HG03354 (cell line): ENCODE data around the gene MXD4.

Experiments
- ATAC-seq: cut with Tn5 transposase; IDR thresholded peaks from one replicate; pipeline ENCODE4 v1.9.1; 2021; ENCODE audit warnings: mild to moderate bottlenecking; ENCODE audit not compliant: unreplicated experiment, poor library complexity, severe bottlenecking

The MXD4 gene

GRCh38 chr4:2254665-2255500 is 7.0 kb downstream of the MXD4 start:
- ATAC-seq: no peak

GRCh38 chr4:2253160-2254084 is 8.5 kb downstream of the MXD4 start:
- ATAC-seq: no peak

- ATAC-seq: no peak
These were observed 9.3 kb downstream of the MXD4 start for GRCh38 chr4:2252530-2253091.

GRCh38 chr4:2251795-2252529 is 9.9 kb downstream of the MXD4 start:
- ATAC-seq: no peak

- no peak for ATAC-seq
These were observed 10.7 kb downstream of the MXD4 start for GRCh38 chr4:2251073-2251794.

GRCh38 chr4:2250357-2251072 is 11.4 kb downstream of the MXD4 start:
- ATAC-seq: no peak

- no peak for ATAC-seq
These were observed 12.2 kb downstream of the MXD4 start for GRCh38 chr4:2249526-2250356.

- no peak for ATAC-seq
These were observed 13.1 kb downstream of the MXD4 start for GRCh38 chr4:2248821-2249261.

- no peak for ATAC-seq
These were observed 13.7 kb downstream of the MXD4 start for GRCh38 chr4:2248044-2248780.

GRCh38 chr4:2247128-2248043 is 14.5 kb downstream of the MXD4 start:
- ATAC-seq: no peak

GRCh38 chr4:2246384-2247127 is 15.4 kb downstream of the MXD4 start:
- no peak for ATAC-seq

- ATAC-seq: no peak
These were observed 16.1 kb downstream of the MXD4 start for GRCh38 chr4:2245787-2246275.

- no peak for ATAC-seq
These were observed 16.7 kb downstream of the MXD4 start for GRCh38 chr4:2245057-2245786.

- no peak for ATAC-seq
These were observed 18.1 kb downstream of the MXD4 start for GRCh38 chr4:2243681-2244380.
